CD1c-positive myeloid dendritic cell (primary cell): ENCODE results near the gene BRDT.
"Not testable (repeated sequence)": the region's sequence is repeated elsewhere in the genome, so short reads cannot be mapped to it uniquely, and the experiment has no call there.

Source experiments
- DNase-seq: peaks from one replicate; pipeline ENCODE4 v3.0.0-alpha.2; 2016; ENCODE audit errors: extremely low spot score

The BRDT gene

GRCh38 chr1:91981996-91982609 lies 32.9 kb downstream of the BRDT start:
- DNase-seq = no peak

GRCh38 chr1:91993256-91993655 lies 44.1 kb downstream of the BRDT start:
- no peak for DNase-seq

- peak; percentile 61 for DNase-seq
Observed at GRCh38 chr1:91997607-91998195, 48.5 kb downstream of the BRDT start.

GRCh38 chr1:92004129-92004528 lies 54.9 kb downstream of the BRDT start:
- DNase-seq = no peak

- DNase-seq = no peak
Observed at GRCh38 chr1:92013923-92014322, 64.7 kb downstream of the BRDT start.

GRCh38 chr1:92016720-92017316 lies 67.6 kb downstream of the BRDT start:
- no peak for DNase-seq

- no peak for DNase-seq
Observed at GRCh38 chr1:92017656-92018055, 68.5 kb downstream of the BRDT start.

- not testable (repeated sequence) for DNase-seq
Observed at GRCh38 chr1:92026042-92026441, 76.8 kb downstream of the BRDT start.

GRCh38 chr1:92026806-92027205 lies 77.6 kb downstream of the BRDT start:
- no peak for DNase-seq

GRCh38 chr1:92029241-92029922 lies 80.2 kb downstream of the BRDT start:
- DNase-seq = no peak

GRCh38 chr1:92030656-92031107 lies 81.5 kb downstream of the BRDT start:
- no peak for DNase-seq

GRCh38 chr1:92031281-92032110 lies 82.3 kb downstream of the BRDT start:
- no peak for DNase-seq

- DNase-seq = no peak
Observed at GRCh38 chr1:92037400-92037799, 88.2 kb downstream of the BRDT start.

- no peak for DNase-seq
Observed at GRCh38 chr1:92038695-92039346, 89.6 kb downstream of the BRDT start.

GRCh38 chr1:92040971-92041370 lies 91.8 kb downstream of the BRDT start:
- no peak for DNase-seq

GRCh38 chr1:92043621-92044020 lies 94.4 kb downstream of the BRDT start:
- no peak for DNase-seq

GRCh38 chr1:92045766-92046495 lies 96.7 kb downstream of the BRDT start:
- DNase-seq = no peak

- DNase-seq = no peak
Observed at GRCh38 chr1:92051948-92052347, 102.7 kb downstream of the BRDT start.
